HUES6 (cell line): ENCODE results near the gene GNG12.

Experiments
- H3K27ac ChIP-seq: 2 replicates; pipeline ENCODE4 v1.7.0; 2013; ENCODE audit warnings: low read depth, mild to moderate bottlenecking, low read length, inconsistent platforms
- H3K27me3 ChIP-seq: 2 replicates; pipeline ENCODE4 v1.6.1; 2013; ENCODE audit warnings: low read length; ENCODE audit not compliant: control insufficient read depth, insufficient read depth
- H3K36me3 ChIP-seq: 2 replicates; pipeline ENCODE4 v1.6.1; 2013; ENCODE audit warnings: low read length; ENCODE audit not compliant: control insufficient read depth, insufficient read depth
- H3K4me1 ChIP-seq: 2 replicates; pipeline ENCODE4 v1.6.1; 2013; ENCODE audit warnings: low read length; ENCODE audit not compliant: control insufficient read depth, insufficient read depth
- H3K4me3 ChIP-seq: 2 replicates; pipeline ENCODE4 v1.5.1; 2013; ENCODE audit warnings: low read depth, low read length
- H3K9ac ChIP-seq: one replicate; pipeline ENCODE4 v1.6.1; 2013; ENCODE audit warnings: mild to moderate bottlenecking, low read length
- H3K9me3 ChIP-seq: 2 replicates; pipeline ENCODE4 v1.6.1; 2013; ENCODE audit warnings: low read depth, low read length; ENCODE audit not compliant: control insufficient read depth, insufficient read depth

GNG12 gene

GRCh38 chr1:67719329-67720196 lies 113.7 kb downstream of the GNG12 start:
- H3K9ac ChIP-seq = no peak overlapping the region
- H3K27ac ChIP-seq = no peak overlapping the region
- no peak overlapping the region for H3K4me3 ChIP-seq
- H3K36me3 ChIP-seq = no peaks in the 10 kb centered on the region
- peaks cover 27% of the 10 kb centered on the region for H3K4me1 ChIP-seq
- H3K9me3 ChIP-seq = no peaks in the 10 kb centered on the region
- H3K27me3 ChIP-seq = no peaks in the 10 kb centered on the region

GRCh38 chr1:67717876-67718275 lies 115.4 kb downstream of the GNG12 start:
- H3K27ac ChIP-seq = no peak overlapping the region
- H3K36me3 ChIP-seq = no peaks in the 10 kb centered on the region
- H3K9me3 ChIP-seq = no peaks in the 10 kb centered on the region
- no peak overlapping the region for H3K4me3 ChIP-seq
- no peaks in the 10 kb centered on the region for H3K27me3 ChIP-seq
- H3K4me1 ChIP-seq = peaks cover 24% of the 10 kb centered on the region
- H3K9ac ChIP-seq = no peak overlapping the region

GRCh38 chr1:67716800-67717199 lies 116.5 kb downstream of the GNG12 start:
- Histone ChIP-seq H3K4me3 (no peak overlapping the region), H3K9me3 (no peaks in the 10 kb centered on the region), H3K27me3 (no peaks in the 10 kb centered on the region), H3K9ac (no peak overlapping the region), H3K36me3 (no peaks in the 10 kb centered on the region), H3K27ac (no peak overlapping the region), H3K4me1 (peaks cover 15% of the 10 kb centered on the region)

GRCh38 chr1:67715819-67716218 lies 117.4 kb downstream of the GNG12 start:
- Histone ChIP-seq H3K4me3 (no peak overlapping the region), H3K9ac (no peak overlapping the region), H3K27ac (no peak overlapping the region), H3K27me3 (no peaks in the 10 kb centered on the region), H3K36me3 (no peaks in the 10 kb centered on the region), H3K9me3 (no peaks in the 10 kb centered on the region), H3K4me1 (peaks cover 7% of the 10 kb centered on the region; the same call in 1 of the 2 replicates)

GRCh38 chr1:67713057-67713846 lies 120.0 kb downstream of the GNG12 start:
- Histone ChIP-seq H3K4me3 (no peak overlapping the region), H3K36me3 (no peaks in the 10 kb centered on the region), H3K4me1 (peaks cover 6% of the 10 kb centered on the region; the same call in 1 of the 2 replicates), H3K9me3 (no peaks in the 10 kb centered on the region), H3K27me3 (no peaks in the 10 kb centered on the region), H3K27ac (no peak overlapping the region), H3K9ac (no peak overlapping the region)

- Histone ChIP-seq H3K9ac (no peak overlapping the region), H3K27me3 (no peaks in the 10 kb centered on the region), H3K4me3 (no peak overlapping the region), H3K4me1 (peaks cover 6% of the 10 kb centered on the region; the same call in 1 of the 2 replicates), H3K27ac (no peak overlapping the region), H3K36me3 (no peaks in the 10 kb centered on the region), H3K9me3 (no peaks in the 10 kb centered on the region)
Observed at GRCh38 chr1:67711855-67712212, 121.4 kb downstream of the GNG12 start.

- H3K9ac ChIP-seq = no peak overlapping the region
- no peaks in the 10 kb centered on the region for H3K27me3 ChIP-seq
- no peak overlapping the region for H3K4me3 ChIP-seq
- H3K9me3 ChIP-seq = no peaks in the 10 kb centered on the region
- H3K36me3 ChIP-seq = no peaks in the 10 kb centered on the region
- no peak overlapping the region for H3K27ac ChIP-seq
- H3K4me1 ChIP-seq = peaks cover 6% of the 10 kb centered on the region; the same call in 1 of the 2 replicates
Observed at GRCh38 chr1:67711158-67711854, 122.0 kb downstream of the GNG12 start.

- no peaks in the 10 kb centered on the region for H3K27me3 ChIP-seq
- H3K4me3 ChIP-seq = no peak overlapping the region
- peaks cover 6% of the 10 kb centered on the region; the same call in 1 of the 2 replicates for H3K4me1 ChIP-seq
- no peaks in the 10 kb centered on the region for H3K9me3 ChIP-seq
- H3K36me3 ChIP-seq = no peaks in the 10 kb centered on the region
- no peak overlapping the region for H3K9ac ChIP-seq
- no peak overlapping the region for H3K27ac ChIP-seq
Observed at GRCh38 chr1:67710417-67710816, 122.8 kb downstream of the GNG12 start.

- H3K4me3 ChIP-seq = no peak overlapping the region
Observed at GRCh38 chr1:67708606-67709005, 124.7 kb downstream of the GNG12 start.

GRCh38 chr1:67705735-67706453 lies 127.4 kb downstream of the GNG12 start:
- H3K27me3 ChIP-seq = no peaks in the 10 kb centered on the region
- no peaks in the 10 kb centered on the region for H3K36me3 ChIP-seq
- H3K4me3 ChIP-seq = no peak overlapping the region
- H3K27ac ChIP-seq = no peak overlapping the region
- no peak overlapping the region for H3K9ac ChIP-seq
- H3K9me3 ChIP-seq = no peaks in the 10 kb centered on the region
- peaks cover 7% of the 10 kb centered on the region; the same call in 1 of the 2 replicates for H3K4me1 ChIP-seq

More at GRCh38 chr1:67708606-67709005, 124.7 kb downstream of the GNG12 start:
- Histone ChIP-seq H3K27ac (no peak overlapping the region), H3K27me3 (no peaks in the 10 kb centered on the region), H3K36me3 (no peaks in the 10 kb centered on the region), H3K9ac (no peak overlapping the region), H3K4me1 (peaks cover 6% of the 10 kb centered on the region; the same call in 1 of the 2 replicates), H3K9me3 (no peaks in the 10 kb centered on the region)
